GM19035 (cell line): ENCODE results near the gene EHD1.
"Not testable (repeated sequence)": the region's sequence is repeated elsewhere in the genome, so short reads cannot be mapped to it uniquely, and the experiment has no call there.

Experiments
- ATAC-seq: cut with Tn5 transposase; IDR thresholded peaks from one replicate; pipeline ENCODE4 v1.9.1; 2021; ENCODE audit not compliant: unreplicated experiment

EHD1 gene

DNA sequence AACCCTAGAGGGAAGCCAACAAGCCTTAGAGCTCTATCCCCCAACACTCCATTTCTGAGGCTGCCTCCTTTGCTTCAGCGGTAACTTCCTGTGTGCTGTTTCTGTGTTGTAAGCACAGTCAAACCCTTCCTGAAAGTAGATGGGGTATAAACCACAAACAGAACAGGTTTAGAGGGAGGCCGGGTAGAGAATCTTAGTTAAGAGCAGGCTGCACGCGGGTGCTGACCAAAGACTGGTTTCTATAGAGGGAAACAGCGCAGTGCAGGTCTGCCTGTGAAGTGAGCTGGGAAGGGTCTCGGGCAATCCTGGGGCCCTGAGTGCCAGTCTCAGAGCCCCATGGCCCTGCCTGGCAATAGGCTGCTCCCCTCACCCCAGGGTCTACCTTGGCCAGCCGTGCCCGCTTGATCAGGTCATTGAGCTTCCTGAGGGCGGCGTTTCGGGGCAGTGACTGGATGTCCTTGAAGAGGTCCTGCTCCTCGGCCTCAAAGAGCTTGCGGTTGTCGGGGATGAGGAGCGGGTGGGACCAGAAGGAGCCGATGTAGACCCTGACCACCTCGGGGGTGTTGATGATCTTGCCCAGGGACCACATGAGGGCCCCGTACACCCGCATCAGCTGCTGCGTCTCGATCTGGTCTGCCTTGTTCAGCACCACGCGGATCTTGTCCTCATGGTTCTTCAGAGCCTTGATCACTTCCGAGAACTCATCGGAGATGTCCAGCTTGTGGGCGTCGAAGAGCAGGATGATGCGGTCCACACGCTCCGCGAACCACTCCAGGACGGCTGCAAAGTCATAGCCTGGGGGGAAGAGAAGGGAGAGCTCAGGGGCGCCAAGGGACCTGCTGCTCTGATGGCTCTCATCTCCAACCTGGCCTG lies 18.6 kb downstream of the EHD1 start:
- ATAC-seq, result peak; percentile 74

- peak; percentile 6 for ATAC-seq
Observed at GRCh38 chr11:64858467-64859263, 19.8 kb downstream of the EHD1 start.

GRCh38 chr11:64857485-64857884 lies 20.9 kb downstream of the EHD1 start:
- no peak for ATAC-seq

GRCh38 chr11:64856382-64857227 lies 21.8 kb downstream of the EHD1 start:
- no peak for ATAC-seq

DNA sequence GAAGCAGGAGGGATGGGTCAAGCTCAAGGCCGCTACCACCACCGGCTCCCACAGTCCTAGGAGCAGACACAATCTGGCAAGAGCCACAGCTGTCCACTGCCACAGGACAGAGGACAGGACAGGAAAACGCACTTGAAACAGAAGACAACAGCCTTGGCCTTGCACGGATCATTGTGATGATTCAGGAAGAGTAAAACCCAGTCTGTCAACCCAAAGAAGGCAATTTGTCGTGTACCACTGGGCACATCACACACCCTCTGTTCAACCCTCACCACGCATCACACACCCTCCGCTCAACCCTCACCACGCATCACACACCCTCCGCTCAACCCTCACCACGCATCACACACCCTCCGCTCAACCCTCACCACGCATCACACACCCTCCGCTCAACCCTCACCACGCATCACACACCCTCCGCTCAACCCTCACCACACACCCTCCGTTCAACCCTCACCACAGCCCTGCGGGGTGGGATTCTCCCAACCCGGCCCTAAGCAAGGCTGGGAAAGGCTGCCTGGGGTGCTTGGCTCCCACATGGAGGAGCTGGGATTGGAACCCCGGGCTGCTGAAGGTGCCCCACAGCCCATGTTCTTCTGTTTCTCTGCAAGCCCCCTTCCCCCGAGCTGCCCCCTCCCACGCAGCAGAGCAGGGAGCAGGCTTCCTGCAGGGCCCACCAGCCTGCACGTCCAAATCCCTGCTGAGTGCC lies 22.7 kb downstream of the EHD1 start:
- no peak for ATAC-seq

GRCh38 chr11:64854534-64855502 lies 23.6 kb downstream of the EHD1 start:
- no peak for ATAC-seq

DNA sequence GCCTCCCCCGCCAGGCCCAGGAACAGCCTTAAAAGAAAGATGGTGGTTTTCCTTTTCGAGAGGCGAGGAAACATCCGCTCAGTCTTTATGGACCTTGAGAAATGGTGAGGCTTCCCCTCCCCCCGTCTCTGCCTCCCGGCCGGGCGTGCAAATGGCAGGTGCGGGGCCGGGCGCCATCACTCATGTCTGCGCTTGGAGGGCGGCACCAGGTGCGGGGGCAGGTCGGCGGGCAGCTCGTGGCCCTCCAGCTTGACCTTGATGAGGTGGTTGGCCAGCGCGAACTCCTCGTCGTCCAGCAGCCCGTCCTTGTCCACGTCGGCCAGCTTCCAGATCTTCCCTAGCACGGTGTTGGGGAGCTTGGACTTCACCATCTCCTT lies 24.3 kb downstream of the EHD1 start:
- ATAC-seq, result no peak

DNA sequence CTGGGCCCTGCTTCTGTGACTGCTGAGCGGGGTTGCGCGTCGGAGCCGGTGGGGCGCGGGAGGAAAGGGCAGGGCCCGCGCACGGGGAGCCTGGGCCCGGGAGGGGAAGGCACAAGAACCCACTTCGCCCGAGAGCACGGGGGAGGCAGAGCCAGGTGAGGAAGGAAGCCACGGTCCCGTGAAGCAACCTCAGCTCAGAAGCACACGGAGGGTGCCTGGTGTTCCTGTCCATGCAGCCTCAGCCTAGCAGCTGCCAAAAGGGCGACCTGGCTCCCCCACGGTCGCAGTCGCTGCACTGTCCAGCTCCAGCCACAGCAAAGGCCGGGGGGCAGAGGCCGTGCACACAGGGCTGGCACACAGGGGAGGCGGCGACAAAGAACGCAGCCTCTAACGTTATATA lies 24.7 kb downstream of the EHD1 start:
- no peak for ATAC-seq

GRCh38 chr11:64852804-64853509 lies 25.5 kb downstream of the EHD1 start:
- ATAC-seq, result no peak

DNA sequence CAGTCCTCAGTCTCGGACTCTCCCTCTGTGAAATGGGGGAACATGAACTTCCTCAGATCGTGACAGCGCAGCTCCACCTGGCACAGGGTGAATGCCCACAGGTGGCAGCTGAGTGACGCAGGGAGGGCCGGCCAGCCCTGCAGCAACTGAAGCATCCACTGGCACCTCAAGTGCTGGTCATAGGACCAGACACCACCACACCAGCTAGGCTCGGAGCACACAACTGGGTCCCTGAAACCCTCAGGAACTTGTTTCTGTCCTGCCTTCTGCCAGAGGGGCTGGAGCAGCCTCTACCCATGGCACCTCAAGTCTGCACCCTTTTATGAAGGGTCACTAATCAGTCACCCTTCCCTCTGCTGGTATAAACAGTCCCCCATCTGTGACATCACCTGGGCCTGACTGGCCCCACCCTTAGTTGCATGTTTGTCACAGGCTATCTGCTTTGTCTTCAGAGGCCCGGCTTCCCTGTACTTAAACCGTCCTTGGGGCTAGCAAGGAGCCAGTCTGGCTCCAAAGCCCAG lies 26.5 kb downstream of the EHD1 start:
- ATAC-seq, result peak; percentile 5

GRCh38 chr11:64850979-64851567 lies 27.3 kb downstream of the EHD1 start:
- peak; percentile 72 for ATAC-seq

- no peak for ATAC-seq
Observed at GRCh38 chr11:64849598-64850356, 28.6 kb downstream of the EHD1 start.

DNA sequence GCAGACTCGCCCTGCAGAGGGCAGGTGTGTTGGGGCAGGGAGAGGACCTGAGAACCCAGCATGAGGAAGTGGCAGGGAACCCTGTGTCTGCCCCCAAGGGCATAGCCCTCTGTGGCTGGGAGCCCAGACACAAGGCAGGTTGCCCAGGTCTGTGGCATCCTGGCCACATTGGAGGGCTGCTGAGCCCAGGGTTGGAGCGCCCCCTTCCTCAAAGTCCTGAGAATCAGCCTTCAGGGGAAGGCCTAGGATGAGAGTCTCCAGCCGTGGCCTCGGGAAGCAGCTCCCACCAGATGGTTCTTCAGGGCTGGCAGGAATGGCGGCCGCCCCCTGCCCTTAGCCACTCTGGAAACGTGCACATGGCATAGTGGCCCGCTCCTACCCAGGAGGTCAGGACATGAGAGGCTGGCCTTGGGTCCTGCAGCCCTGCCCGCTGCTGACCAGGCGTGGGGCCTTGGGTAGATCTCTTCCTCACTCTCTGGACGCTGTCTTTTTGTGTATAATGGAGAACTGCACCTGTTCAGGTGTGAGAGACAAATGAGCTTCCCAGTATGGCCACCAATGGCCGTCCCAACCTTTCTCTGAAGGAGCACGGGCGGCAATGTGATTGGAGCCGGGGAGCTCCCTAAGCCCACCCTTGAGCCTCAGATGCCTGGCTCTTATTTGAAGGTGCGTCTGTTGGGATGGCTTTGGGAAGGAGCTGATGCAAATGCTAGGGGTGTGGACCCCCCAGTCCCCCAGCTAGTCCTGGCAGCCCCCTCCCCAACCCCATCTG lies 29.4 kb downstream of the EHD1 start:
- ATAC-seq, result no peak

GRCh38 chr11:64848214-64848825 lies 30.1 kb downstream of the EHD1 start:
- no peak for ATAC-seq

GRCh38 chr11:64846998-64847666 lies 31.3 kb downstream of the EHD1 start:
- ATAC-seq, result no peak

DNA sequence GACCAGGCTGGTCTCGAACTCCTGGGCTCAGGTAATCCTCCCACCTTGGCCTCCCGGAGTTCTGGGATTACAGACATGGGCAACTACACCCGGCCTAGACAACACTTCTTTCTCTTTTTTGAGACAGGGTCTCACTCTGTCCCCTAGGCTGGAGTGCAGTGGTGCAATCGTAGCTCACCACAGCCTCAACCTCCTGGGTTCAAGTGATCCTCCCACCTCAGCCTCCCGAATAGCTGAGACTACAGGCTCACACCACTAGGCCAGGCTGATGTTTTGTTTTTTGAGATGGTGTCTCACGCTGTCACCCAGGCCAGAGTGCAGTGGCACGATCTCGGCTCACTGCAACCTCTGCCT lies 32.7 kb downstream of the EHD1 start:
- not testable (repeated sequence) for ATAC-seq
